Measurements from ENCODE around the gene MUSTN1.

MUSTN1 gene

GRCh38 chr3:52830535-52831258 lies 4.1 kb downstream of the MUSTN1 start, which contains the start of gene ITIH4:
Gene ITIH4 (minus strand): TSS chr3:52830672. CDS start chr3:52830642, 30 bp downstream.
- TF ChIP-seq CTCF (IDR thresholded peaks at IDR 0.05; ENCODE audit: insufficient read depth, missing control alignments), result no peak
- DNase-seq (ENCODE audit: insufficient read length, low spot score), result no peak
- FAIRE-seq, result no peak

GRCh38 chr3:52829906-52830463 lies 4.8 kb downstream of the MUSTN1 start:
- no peak for TF ChIP-seq CTCF (IDR thresholded peaks at IDR 0.05; ENCODE audit: insufficient read depth, missing control alignments)
- FAIRE-seq, result no peak
- no peak for DNase-seq (ENCODE audit: insufficient read length, low spot score)

- DNase-seq (ENCODE audit: insufficient read length, low spot score) (no peak), FAIRE-seq (no peak)
- no peak for TF ChIP-seq CTCF (IDR thresholded peaks at IDR 0.05; ENCODE audit: insufficient read depth, missing control alignments)
These were observed 5.3 kb downstream of the MUSTN1 start for GRCh38 chr3:52829482-52829881.

- FAIRE-seq, result no peak
- no peak for DNase-seq (ENCODE audit: insufficient read length, low spot score)
- TF ChIP-seq CTCF (IDR thresholded peaks at IDR 0.05; ENCODE audit: insufficient read depth, missing control alignments), result no peak
These were observed 6.9 kb downstream of the MUSTN1 start for GRCh38 chr3:52827866-52828376.

GRCh38 chr3:52827441-52827840 lies 7.4 kb downstream of the MUSTN1 start:
- TF ChIP-seq CTCF (IDR thresholded peaks at IDR 0.05; ENCODE audit: insufficient read depth, missing control alignments), result no peak
- DNase-seq (ENCODE audit: insufficient read length, low spot score) (no peak), FAIRE-seq (no peak)

- DNase-seq (ENCODE audit: insufficient read length, low spot score), result no peak
- no peak for TF ChIP-seq CTCF (IDR thresholded peaks at IDR 0.05; ENCODE audit: insufficient read depth, missing control alignments)
- no peak for FAIRE-seq
These were observed 10.8 kb downstream of the MUSTN1 start for GRCh38 chr3:52824037-52824436.

GRCh38 chr3:52822363-52822762 lies 12.5 kb downstream of the MUSTN1 start:
- FAIRE-seq (no peak), DNase-seq (ENCODE audit: insufficient read length, low spot score) (no peak)
- no peak for TF ChIP-seq CTCF (IDR thresholded peaks at IDR 0.05; ENCODE audit: insufficient read depth, missing control alignments)

Measured in D721Med (cell line).